ENCODE results near the gene ATG7.

Gene ATG7

DNA sequence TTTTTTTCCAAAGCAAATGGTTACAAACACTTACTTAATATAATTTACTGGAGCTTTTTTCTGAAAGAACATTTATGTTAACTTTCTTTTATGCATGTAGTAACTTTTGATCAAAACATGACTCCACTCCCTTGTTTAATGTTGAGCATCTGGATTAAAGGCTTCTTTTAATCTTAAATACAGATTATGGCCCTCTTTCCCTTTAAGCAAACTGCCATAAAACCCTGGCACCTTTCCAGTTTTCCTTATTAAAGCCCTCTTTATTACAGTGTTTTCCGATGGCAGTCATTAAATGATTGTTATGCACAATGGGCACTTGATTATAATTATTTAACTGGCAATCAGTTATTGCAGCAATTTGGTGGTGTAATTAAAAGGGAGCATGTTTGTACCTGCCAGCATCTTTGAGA, 204.5 kb downstream of the ATG7 start (continued):
- TF ChIP-seq ZNF404 (tag by site-specific recombination; IDR thresholded peaks at IDR 0.05) (no peak), ZNF596 (tag by site-specific recombination; IDR thresholded peaks at IDR 0.05) (no peak)
- TF ChIP-seq, protein P1, sequence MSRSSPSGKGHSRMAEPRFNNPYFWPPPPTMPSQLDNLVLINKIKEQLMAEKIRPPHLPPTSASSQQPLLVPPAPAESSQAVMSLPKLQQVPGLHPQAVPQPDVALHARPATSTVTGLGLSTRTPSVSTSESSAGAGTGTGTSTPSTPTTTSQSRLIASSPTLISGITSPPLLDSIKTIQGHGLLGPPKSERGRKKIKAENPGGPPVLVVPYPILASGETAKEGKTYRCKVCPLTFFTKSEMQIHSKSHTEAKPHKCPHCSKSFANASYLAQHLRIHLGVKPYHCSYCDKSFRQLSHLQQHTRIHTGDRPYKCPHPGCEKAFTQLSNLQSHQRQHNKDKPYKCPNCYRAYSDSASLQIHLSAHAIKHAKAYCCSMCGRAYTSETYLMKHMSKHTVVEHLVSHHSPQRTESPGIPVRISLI (tag by site-specific recombination; IDR thresholded peaks at IDR 0.05): no peak

GRCh38 chr3:11477407-11477911, 205.3 kb downstream of the ATG7 start:
- peaks cover 64% of the 10 kb centered on the region for H3K4me1 ChIP-seq (ENCODE audit: control insufficient read depth, insufficient read depth, low read length)
- ChIA-PET CTCF (no interaction called here), POLR2A (no interaction called here)
- TF ChIP-seq ZFP3 (tag by site-specific recombination; IDR thresholded peaks at IDR 0.05; ENCODE audit: low read depth) (no peak), ZNF626 (tag by site-specific recombination; IDR thresholded peaks at IDR 0.05) (no peak), ZNF335 (tag by site-specific recombination; conservative IDR thresholded peaks at IDR 0.05) (0 out of 2 replicates have a peak, but pooled peaks have one; percentile 24), ZNF785 (tag by site-specific recombination; IDR thresholded peaks at IDR 0.05) (no peak), IKZF3 (tag by site-specific recombination; IDR thresholded peaks at IDR 0.05) (peak; percentile 73)
- TF ChIP-seq, protein P2, sequence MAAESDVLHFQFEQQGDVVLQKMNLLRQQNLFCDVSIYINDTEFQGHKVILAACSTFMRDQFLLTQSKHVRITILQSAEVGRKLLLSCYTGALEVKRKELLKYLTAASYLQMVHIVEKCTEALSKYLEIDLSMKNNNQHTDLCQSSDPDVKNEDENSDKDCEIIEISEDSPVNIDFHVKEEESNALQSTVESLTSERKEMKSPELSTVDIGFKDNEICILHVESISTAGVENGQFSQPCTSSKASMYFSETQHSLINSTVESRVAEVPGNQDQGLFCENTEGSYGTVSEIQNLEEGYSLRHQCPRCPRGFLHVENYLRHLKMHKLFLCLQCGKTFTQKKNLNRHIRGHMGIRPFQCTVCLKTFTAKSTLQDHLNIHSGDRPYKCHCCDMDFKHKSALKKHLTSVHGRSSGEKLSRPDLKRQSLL (tag by site-specific recombination; IDR thresholded peaks at IDR 0.05): no peak
- no peaks in the 10 kb centered on the region for H3K36me3 ChIP-seq (ENCODE audit: control insufficient read depth in 2 of 2, insufficient read depth in 1 of 2, low read length in 2 of 2)
- H3K4me3 ChIP-seq (ENCODE audit: low read depth, low read length): no peak overlapping the region
- no peaks in the 10 kb centered on the region for H3K9me3 ChIP-seq (ENCODE audit: control insufficient read depth, insufficient read depth, low read depth, low read length)
- peak overlapping the region; percentile 72; the same call in 1 of the 2 replicates for H3K27ac ChIP-seq (ENCODE audit: extremely low read depth, low read depth, low read length)

DNA sequence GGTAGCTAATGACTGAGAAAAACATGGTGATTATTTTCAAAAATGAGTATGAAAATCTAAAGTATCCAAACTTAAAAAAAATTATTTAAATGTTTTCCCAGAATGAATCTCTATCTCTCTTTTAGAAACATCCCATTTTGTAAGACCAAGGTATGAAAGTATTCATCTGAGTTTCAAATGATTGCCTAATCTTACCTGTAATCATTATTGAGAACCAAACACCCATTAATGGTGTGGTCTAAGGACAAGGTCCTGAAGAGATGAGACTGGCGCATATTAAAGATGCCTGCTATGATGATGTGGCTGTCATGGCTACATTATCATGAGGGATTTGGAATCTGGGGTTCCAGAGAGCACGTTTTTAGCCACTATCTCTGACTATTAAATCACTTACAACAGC, 206.0 kb downstream of the ATG7 start:
- Histone ChIP-seq H3K9me3 (ENCODE audit: control insufficient read depth, insufficient read depth, low read depth, low read length) (no peaks in the 10 kb centered on the region), H3K27ac (ENCODE audit: extremely low read depth, low read depth, low read length) (peak overlapping the region; percentile 39; the same call in 1 of the 2 replicates), H3K36me3 (ENCODE audit: control insufficient read depth in 2 of 2, insufficient read depth in 1 of 2, low read length in 2 of 2) (no peaks in the 10 kb centered on the region), H3K4me3 (ENCODE audit: low read depth, low read length) (no peak overlapping the region), H3K4me1 (ENCODE audit: control insufficient read depth, insufficient read depth, low read length) (peaks cover 64% of the 10 kb centered on the region)
- ChIA-PET CTCF (no interaction called here), POLR2A (no interaction called here)
- TF ChIP-seq ZNF394 (tag by site-specific recombination; IDR thresholded peaks at IDR 0.05; ENCODE audit: borderline replicate concordance) (no peak), ZNF132 (tag by site-specific recombination; IDR thresholded peaks at IDR 0.05; ENCODE audit: borderline replicate concordance) (no peak), ZNF114 (tag by site-specific recombination; IDR thresholded peaks at IDR 0.05) (no peak), RBAK (tag by site-specific recombination; IDR thresholded peaks at IDR 0.05) (no peak), ZNF670 (tag by site-specific recombination; IDR thresholded peaks at IDR 0.05; ENCODE audit: low read depth) (no peak), ZBTB1 (tag by site-specific recombination; IDR thresholded peaks at IDR 0.05) (no peak), ZNF140 (tag by site-specific recombination; IDR thresholded peaks at IDR 0.05) (no peak), ZNF48 (tag by site-specific recombination; IDR thresholded peaks at IDR 0.05) (no peak), ZNF121 (tag by site-specific recombination; IDR thresholded peaks at IDR 0.05) (no peak), ZNF280D (tag by site-specific recombination; IDR thresholded peaks at IDR 0.05) (no peak), ZNF404 (tag by site-specific recombination; IDR thresholded peaks at IDR 0.05) (no peak), ZNF449 (tag by site-specific recombination; IDR thresholded peaks at IDR 0.05) (no peak), ZNF302 (tag by site-specific recombination; IDR thresholded peaks at IDR 0.05; ENCODE audit: low read depth) (no peak), ZNF629 (tag by site-specific recombination; IDR thresholded peaks at IDR 0.05) (no peak)
- TF ChIP-seq, protein P3, sequence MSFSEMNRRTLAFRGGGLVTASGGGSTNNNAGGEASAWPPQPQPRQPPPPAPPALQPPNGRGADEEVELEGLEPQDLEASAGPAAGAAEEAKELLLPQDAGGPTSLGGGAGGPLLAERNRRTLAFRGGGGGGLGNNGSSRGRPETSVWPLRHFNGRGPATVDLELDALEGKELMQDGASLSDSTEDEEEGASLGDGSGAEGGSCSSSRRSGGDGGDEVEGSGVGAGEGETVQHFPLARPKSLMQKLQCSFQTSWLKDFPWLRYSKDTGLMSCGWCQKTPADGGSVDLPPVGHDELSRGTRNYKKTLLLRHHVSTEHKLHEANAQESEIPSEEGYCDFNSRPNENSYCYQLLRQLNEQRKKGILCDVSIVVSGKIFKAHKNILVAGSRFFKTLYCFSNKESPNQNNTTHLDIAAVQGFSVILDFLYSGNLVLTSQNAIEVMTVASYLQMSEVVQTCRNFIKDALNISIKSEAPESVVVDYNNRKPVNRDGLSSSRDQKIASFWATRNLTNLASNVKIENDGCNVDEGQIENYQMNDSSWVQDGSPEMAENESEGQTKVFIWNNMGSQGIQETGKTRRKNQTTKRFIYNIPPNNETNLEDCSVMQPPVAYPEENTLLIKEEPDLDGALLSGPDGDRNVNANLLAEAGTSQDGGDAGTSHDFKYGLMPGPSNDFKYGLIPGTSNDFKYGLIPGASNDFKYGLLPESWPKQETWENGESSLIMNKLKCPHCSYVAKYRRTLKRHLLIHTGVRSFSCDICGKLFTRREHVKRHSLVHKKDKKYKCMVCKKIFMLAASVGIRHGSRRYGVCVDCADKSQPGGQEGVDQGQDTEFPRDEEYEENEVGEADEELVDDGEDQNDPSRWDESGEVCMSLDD (tag by site-specific recombination; IDR thresholded peaks at IDR 0.05): no peak
- TF ChIP-seq, protein P1 (tag by site-specific recombination; IDR thresholded peaks at IDR 0.05): no peak
